Activated T-cell treated with anti-CD3 and anti-CD28 coated beads for 48 hours (primary cell): Measurements from ENCODE around the gene LAPTM5.

ENCODE experiments used
- DNase-seq: peaks from one replicate; pipeline ENCODE4 v3.0.0-alpha.2; 2020; ENCODE audit warnings: low read depth

Gene LAPTM5

GRCh38 chr1:30755746-30756145 is 1.8 kb downstream of the LAPTM5 start:
- DNase-seq: no peak

GRCh38 chr1:30755334-30755733 is 2.2 kb downstream of the LAPTM5 start:
- DNase-seq: no peak

GRCh38 chr1:30754684-30755171 is 2.8 kb downstream of the LAPTM5 start:
- DNase-seq: no peak

- DNase-seq: no peak
These were observed 3.9 kb downstream of the LAPTM5 start for GRCh38 chr1:30753660-30754123.

- DNase-seq: no peak
These were observed 4.5 kb downstream of the LAPTM5 start for GRCh38 chr1:30753118-30753517.

GRCh38 chr1:30752651-30752908 is 5.0 kb downstream of the LAPTM5 start:
- DNase-seq: no peak

- DNase-seq: no peak
These were observed 5.5 kb downstream of the LAPTM5 start for GRCh38 chr1:30751830-30752650.

GRCh38 chr1:30750731-30751291 is 6.8 kb downstream of the LAPTM5 start:
- no peak for DNase-seq

GRCh38 chr1:30749691-30750583 is 7.6 kb downstream of the LAPTM5 start:
- DNase-seq: no peak

GRCh38 chr1:30748699-30749401 is 8.7 kb downstream of the LAPTM5 start:
- DNase-seq: no peak

- DNase-seq: no peak
These were observed 9.4 kb downstream of the LAPTM5 start for GRCh38 chr1:30748098-30748698.

- DNase-seq: no peak
These were observed 10.3 kb downstream of the LAPTM5 start for GRCh38 chr1:30747033-30748008.

GRCh38 chr1:30746212-30747032 is 11.2 kb downstream of the LAPTM5 start:
- DNase-seq: no peak

- DNase-seq: no peak
These were observed 11.8 kb downstream of the LAPTM5 start for GRCh38 chr1:30745834-30746208.

GRCh38 chr1:30745156-30745833 is 12.3 kb downstream of the LAPTM5 start:
- no peak for DNase-seq

- DNase-seq: no peak
These were observed 13.4 kb downstream of the LAPTM5 start for GRCh38 chr1:30744060-30744756.

GRCh38 chr1:30743584-30744059 is 14.0 kb downstream of the LAPTM5 start:
- DNase-seq: no peak

- no peak for DNase-seq
These were observed 14.5 kb downstream of the LAPTM5 start for GRCh38 chr1:30742963-30743559.
